Measurements from ENCODE around the gene IL33.

Gene IL33

DNA sequence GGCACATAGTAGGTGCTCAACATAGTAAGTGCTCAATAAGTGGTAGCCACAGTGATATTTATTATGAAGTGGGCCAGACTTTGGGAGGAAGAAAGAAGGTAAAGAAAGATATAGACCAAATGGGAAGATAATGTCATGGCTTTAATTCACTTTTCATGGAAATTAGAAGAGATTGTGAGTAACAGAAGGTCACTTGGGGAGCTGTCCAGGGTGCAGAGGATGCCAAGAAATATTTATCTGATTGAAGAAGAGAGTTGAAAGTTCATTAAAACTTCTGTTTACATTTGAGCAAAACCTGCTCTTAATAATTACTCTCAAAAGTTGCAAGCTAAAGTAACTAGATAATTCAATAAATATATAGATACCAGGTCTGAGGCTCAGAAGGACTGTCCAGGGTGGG lies 28.3 kb upstream of the IL33 start:
- H2BK120ac ChIP-seq (ENCODE audit: low read depth, low read length) = no peak overlapping the region
- H3K9me3 ChIP-seq (ENCODE audit: control insufficient read depth, low read length) = no peaks in the 10 kb centered on the region
- H2AK5ac ChIP-seq (ENCODE audit: low read length, severe bottlenecking) = no peak overlapping the region
- no peaks in the 10 kb centered on the region for H3K36me3 ChIP-seq (ENCODE audit: control insufficient read depth in 1 of 2, insufficient read depth in 2 of 2, low read depth in 1 of 2, low read length in 2 of 2)
- H3K9ac ChIP-seq (ENCODE audit: low read length) = no peak overlapping the region
- H2BK15ac ChIP-seq (ENCODE audit: low read depth, poor library complexity, severe bottlenecking) = no peak overlapping the region
- no peaks in the 10 kb centered on the region for H3K79me1 ChIP-seq (replicated peaks; ENCODE audit: low read length, poor library complexity, severe bottlenecking)
- no peak overlapping the region for H3K23ac ChIP-seq (ENCODE audit: low read length in 2 of 2)
- no peak overlapping the region for H4K8ac ChIP-seq (ENCODE audit: low read length)
- H3K4ac ChIP-seq (ENCODE audit: low read depth in 1 of 2, low read length in 2 of 2) = no peak overlapping the region
- no peak overlapping the region for H2BK12ac ChIP-seq (ENCODE audit: low read length in 2 of 2)
- H2BK5ac ChIP-seq (ENCODE audit: low read depth, low read length, poor library complexity, severe bottlenecking) = no peak overlapping the region
- no peak overlapping the region for H3K4me2 ChIP-seq (ENCODE audit: low read length, poor library complexity, severe bottlenecking)
- no peak overlapping the region for H3K4me3 ChIP-seq (ENCODE audit: insufficient read depth in 1 of 2, low read depth in 1 of 2, low read length in 2 of 2)
- H3K18ac ChIP-seq (ENCODE audit: low read depth in 1 of 2, low read length in 2 of 2) = no peak overlapping the region
- no peak overlapping the region for H3K27ac ChIP-seq (ENCODE audit: low read length, poor library complexity, severe bottlenecking)
- H2AFZ ChIP-seq (ENCODE audit: low read depth, low read length) = no peak overlapping the region
- peaks cover 0 to 4% of the 10 kb centered on the region in 2 experiments for H3K27me3 ChIP-seq (ENCODE audit: control insufficient read depth in 1 of 2, insufficient read depth in 1 of 2, low read length in 2 of 2)
- H4K91ac ChIP-seq (ENCODE audit: low read length) = no peak overlapping the region
- no peaks in the 10 kb centered on the region for H3K4me1 ChIP-seq (ENCODE audit: control insufficient read depth, insufficient read depth, low read depth, low read length)
- no peak for DNase-seq
- no peak overlapping the region for H3K14ac ChIP-seq (ENCODE audit: low read length in 2 of 2)

GRCh38 chr9:6188466-6188865 lies 27.1 kb upstream of the IL33 start:
- no peak overlapping the region for H3K23ac ChIP-seq (ENCODE audit: low read length in 2 of 2)
- H2AFZ ChIP-seq (ENCODE audit: low read depth, low read length) = no peak overlapping the region
- H2BK5ac ChIP-seq (ENCODE audit: low read depth, low read length, poor library complexity, severe bottlenecking) = no peak overlapping the region
- no peaks in the 10 kb centered on the region for H3K79me1 ChIP-seq (replicated peaks; ENCODE audit: low read length, poor library complexity, severe bottlenecking)
- 26% methylated on average over 1 of the region's 1 CpG for WGBS
- H3K9me3 ChIP-seq (ENCODE audit: control insufficient read depth, low read length) = no peaks in the 10 kb centered on the region
- H2BK15ac ChIP-seq (ENCODE audit: low read depth, poor library complexity, severe bottlenecking) = no peak overlapping the region
- no peak overlapping the region for H3K14ac ChIP-seq (ENCODE audit: low read length in 2 of 2)
- H2BK120ac ChIP-seq (ENCODE audit: low read depth, low read length) = no peak overlapping the region
- DNase-seq = no peak
- no peak overlapping the region for H3K18ac ChIP-seq (ENCODE audit: low read depth in 1 of 2, low read length in 2 of 2)
- no peak overlapping the region for H2AK5ac ChIP-seq (ENCODE audit: low read length, severe bottlenecking)
- no peak overlapping the region for H3K4ac ChIP-seq (ENCODE audit: low read depth in 1 of 2, low read length in 2 of 2)
- H4K8ac ChIP-seq (ENCODE audit: low read length) = no peak overlapping the region
- no peak overlapping the region for H3K4me2 ChIP-seq (ENCODE audit: low read length, poor library complexity, severe bottlenecking)
- H3K27me3 ChIP-seq (ENCODE audit: control insufficient read depth in 1 of 2, insufficient read depth in 1 of 2, low read length in 2 of 2) = peaks cover 0 to 4% of the 10 kb centered on the region in 2 experiments
- no peak overlapping the region for H4K91ac ChIP-seq (ENCODE audit: low read length)
- H3K4me1 ChIP-seq (ENCODE audit: control insufficient read depth, insufficient read depth, low read depth, low read length) = no peaks in the 10 kb centered on the region
- no peak overlapping the region for H3K27ac ChIP-seq (ENCODE audit: low read length, poor library complexity, severe bottlenecking)
- no peaks in the 10 kb centered on the region for H3K36me3 ChIP-seq (ENCODE audit: control insufficient read depth in 1 of 2, insufficient read depth in 2 of 2, low read depth in 1 of 2, low read length in 2 of 2)
- H2BK12ac ChIP-seq (ENCODE audit: low read length in 2 of 2) = no peak overlapping the region
- no peak overlapping the region for H3K4me3 ChIP-seq (ENCODE audit: insufficient read depth in 1 of 2, low read depth in 1 of 2, low read length in 2 of 2)
- no peak overlapping the region for H3K9ac ChIP-seq (ENCODE audit: low read length)

DNA sequence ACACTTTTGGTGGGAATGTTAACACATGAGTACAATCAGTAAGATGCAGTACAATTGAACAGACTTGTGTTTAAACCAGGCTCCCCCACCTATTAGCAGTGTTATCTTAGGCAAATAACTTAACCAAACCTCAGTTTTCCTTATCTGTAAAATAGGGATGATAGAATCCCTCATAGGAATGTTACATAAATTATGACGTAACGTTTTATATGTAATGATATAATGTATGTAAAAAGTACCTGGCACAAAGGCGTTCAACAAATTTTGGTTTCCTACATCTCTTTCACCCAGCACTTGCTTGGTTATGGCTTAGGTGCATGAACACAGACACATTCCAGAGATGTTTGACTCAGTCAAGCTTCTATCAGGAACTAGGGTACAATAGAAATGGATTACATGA lies 26.7 kb upstream of the IL33 start:
- WGBS = 88% methylated on average over 1 of the region's 3 CpGs
- Histone ChIP-seq H3K27ac (ENCODE audit: low read length, poor library complexity, severe bottlenecking) (no peak overlapping the region), H4K8ac (ENCODE audit: low read length) (no peak overlapping the region)

DNA sequence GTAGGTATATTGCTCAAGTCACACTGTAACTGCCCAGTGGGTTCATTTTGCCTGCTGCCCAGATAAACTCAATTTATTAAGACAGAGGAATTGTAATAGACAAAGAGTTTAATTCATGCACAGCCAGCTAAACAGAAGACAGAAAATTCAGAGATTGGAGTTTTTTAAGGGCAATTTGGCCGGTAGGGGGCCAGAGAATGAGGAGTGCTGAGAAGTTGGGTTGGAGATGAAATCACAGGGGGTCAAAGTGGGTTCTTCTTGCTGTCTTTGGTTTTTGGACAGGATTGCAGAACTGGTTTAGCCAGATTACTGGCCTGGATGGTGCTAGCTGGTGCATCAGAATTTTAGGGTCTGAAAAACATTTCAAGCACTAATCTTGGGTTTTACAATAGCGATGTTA lies 20.7 kb upstream of the IL33 start:
- Histone ChIP-seq H2AFZ (ENCODE audit: low read depth, low read length) (no peak overlapping the region), H3K9me3 (ENCODE audit: control insufficient read depth, low read length) (no peaks in the 10 kb centered on the region), H4K8ac (ENCODE audit: low read length) (no peak overlapping the region), H3K79me1 (replicated peaks; ENCODE audit: low read length, poor library complexity, severe bottlenecking) (no peaks in the 10 kb centered on the region), H3K27me3 (ENCODE audit: control insufficient read depth in 1 of 2, insufficient read depth in 1 of 2, low read length in 2 of 2) (peaks cover 0 to 13% of the 10 kb centered on the region in 2 experiments), H4K91ac (ENCODE audit: low read length) (no peak overlapping the region), H2BK15ac (ENCODE audit: low read depth, poor library complexity, severe bottlenecking) (no peak overlapping the region), H3K4ac (ENCODE audit: low read depth in 1 of 2, low read length in 2 of 2) (no peak overlapping the region), H2AK5ac (ENCODE audit: low read length, severe bottlenecking) (no peak overlapping the region), H3K14ac (ENCODE audit: low read length in 2 of 2) (no peak overlapping the region), H3K27ac (ENCODE audit: low read length, poor library complexity, severe bottlenecking) (no peak overlapping the region), H3K18ac (ENCODE audit: low read depth in 1 of 2, low read length in 2 of 2) (no peak overlapping the region), H3K4me3 (ENCODE audit: insufficient read depth in 1 of 2, low read depth in 1 of 2, low read length in 2 of 2) (no peak overlapping the region), H3K4me1 (ENCODE audit: control insufficient read depth, insufficient read depth, low read depth, low read length) (no peaks in the 10 kb centered on the region), H3K9ac (ENCODE audit: low read length) (no peak overlapping the region), H3K4me2 (ENCODE audit: low read length, poor library complexity, severe bottlenecking) (no peak overlapping the region), H2BK5ac (ENCODE audit: low read depth, low read length, poor library complexity, severe bottlenecking) (no peak overlapping the region), H3K23ac (ENCODE audit: low read length in 2 of 2) (no peak overlapping the region), H2BK120ac (ENCODE audit: low read depth, low read length) (no peak overlapping the region), H2BK12ac (ENCODE audit: low read length in 2 of 2) (no peak overlapping the region), H3K36me3 (ENCODE audit: control insufficient read depth in 1 of 2, insufficient read depth in 2 of 2, low read depth in 1 of 2, low read length in 2 of 2) (no peaks in the 10 kb centered on the region)
- DNase-seq = no peak
- 57% methylated on average over 2 of the region's 2 CpGs for WGBS

More for the DNA sequence above, 26.7 kb upstream of the IL33 start:
- H3K4me3 ChIP-seq (ENCODE audit: insufficient read depth in 1 of 2, low read depth in 1 of 2, low read length in 2 of 2) = no peak overlapping the region
- H3K27me3 ChIP-seq (ENCODE audit: control insufficient read depth in 1 of 2, insufficient read depth in 1 of 2, low read length in 2 of 2) = peaks cover 0 to 4% of the 10 kb centered on the region in 2 experiments
- H3K36me3 ChIP-seq (ENCODE audit: control insufficient read depth in 1 of 2, insufficient read depth in 2 of 2, low read depth in 1 of 2, low read length in 2 of 2) = no peaks in the 10 kb centered on the region
- no peak overlapping the region for H2AFZ ChIP-seq (ENCODE audit: low read depth, low read length)
- H3K23ac ChIP-seq (ENCODE audit: low read length in 2 of 2) = no peak overlapping the region
- DNase-seq = no peak
- no peak overlapping the region for H3K4ac ChIP-seq (ENCODE audit: low read depth in 1 of 2, low read length in 2 of 2)
- no peak overlapping the region for H3K9ac ChIP-seq (ENCODE audit: low read length)
- H3K79me1 ChIP-seq (replicated peaks; ENCODE audit: low read length, poor library complexity, severe bottlenecking) = no peaks in the 10 kb centered on the region
- H3K18ac ChIP-seq (ENCODE audit: low read depth in 1 of 2, low read length in 2 of 2) = no peak overlapping the region
- H2AK5ac ChIP-seq (ENCODE audit: low read length, severe bottlenecking) = no peak overlapping the region
- H2BK12ac ChIP-seq (ENCODE audit: low read length in 2 of 2) = no peak overlapping the region
- no peak overlapping the region for H4K91ac ChIP-seq (ENCODE audit: low read length)
- no peaks in the 10 kb centered on the region for H3K9me3 ChIP-seq (ENCODE audit: control insufficient read depth, low read length)
- no peaks in the 10 kb centered on the region for H3K4me1 ChIP-seq (ENCODE audit: control insufficient read depth, insufficient read depth, low read depth, low read length)
- no peak overlapping the region for H2BK15ac ChIP-seq (ENCODE audit: low read depth, poor library complexity, severe bottlenecking)
- no peak overlapping the region for H2BK5ac ChIP-seq (ENCODE audit: low read depth, low read length, poor library complexity, severe bottlenecking)
- H3K4me2 ChIP-seq (ENCODE audit: low read length, poor library complexity, severe bottlenecking) = no peak overlapping the region
- no peak overlapping the region for H2BK120ac ChIP-seq (ENCODE audit: low read depth, low read length)
- H3K14ac ChIP-seq (ENCODE audit: low read length in 2 of 2) = no peak overlapping the region
